Measurements from ENCODE around the gene SLC7A1. TPM values are rescaled to one million over a fixed set of nuclear protein-coding genes. Genes with fewer than 3 reads are reported as not detected.

Gene SLC7A1
- total RNA-seq, 1 donor from 2014 or later, result 115 TPM

DNA sequence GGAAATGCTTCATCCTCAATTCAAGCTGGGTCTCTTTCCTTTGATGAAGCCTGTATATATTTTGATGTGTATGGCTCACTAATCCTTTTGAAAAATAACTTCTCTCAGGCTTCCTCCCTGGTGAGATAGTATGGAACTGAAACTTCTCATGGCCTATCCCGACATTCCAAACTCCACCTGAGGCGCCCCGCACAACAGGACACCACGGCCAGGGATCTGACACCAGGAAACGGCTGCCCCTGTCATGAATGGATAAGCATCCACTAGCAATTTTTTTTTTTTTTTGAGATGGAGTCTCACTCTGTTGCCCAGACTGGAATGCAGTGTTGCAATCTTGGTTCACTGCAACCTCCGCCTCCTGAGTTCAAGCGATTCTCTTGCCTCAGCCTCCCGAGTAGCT, 16.4 kb downstream of the SLC7A1 start:
- FAIRE-seq (no peak), DNase-seq (ENCODE audit: low read depth) (no peak)
- peaks cover 89% of the 10 kb centered on the region for H4K20me1 ChIP-seq (ENCODE audit: insufficient read depth, low read length)
- H3K27me3 ChIP-seq (ENCODE audit: insufficient read depth, low read length), result no peaks in the 10 kb centered on the region
- H3K4me3 ChIP-seq (ENCODE audit: insufficient read depth, low read depth, low read length), result no peak overlapping the region
- peaks cover 5% of the 10 kb centered on the region for H3K36me3 ChIP-seq (ENCODE audit: insufficient read depth, low read length)
- Mint-ChIP-seq H3K4me1 (ENCODE audit: low read depth, unreplicated experiment) (peaks cover 67% of the 10 kb centered on the region), H3K27me3 (ENCODE audit: low read depth, unreplicated experiment) (no peaks in the 10 kb centered on the region), H3K27ac (ENCODE audit: unreplicated experiment) (peak overlapping the region; percentile 34), H3K4me3 (ENCODE audit: unreplicated experiment) (peak overlapping the region; percentile 20), H3K9me3 (ENCODE audit: unreplicated experiment) (no peaks in the 10 kb centered on the region), H3K36me3 (ENCODE audit: low read depth, unreplicated experiment) (peaks cover 19% of the 10 kb centered on the region)
- H3K27ac ChIP-seq (ENCODE audit: low read depth, low read length), result no peak overlapping the region
- no peaks in the 10 kb centered on the region for H3K9me3 ChIP-seq (ENCODE audit: insufficient read depth, low read depth, low read length)
- no peak overlapping the region for H2AFZ ChIP-seq (ENCODE audit: low read depth, low read length)
- peaks cover 43% of the 10 kb centered on the region for H3K4me1 ChIP-seq (ENCODE audit: insufficient read depth, low read length)
- H3K9ac ChIP-seq (ENCODE audit: low read length), result no peak overlapping the region
- peaks cover 100% of the 10 kb centered on the region for H3K79me2 ChIP-seq (ENCODE audit: insufficient read depth, low read length)
- no peak overlapping the region for H3K4me2 ChIP-seq (ENCODE audit: low read length)
- TF ChIP-seq CTCF (IDR thresholded peaks at IDR 0.05; ENCODE audit: insufficient read depth, low read depth, low read length), result no peak
- no peak for TF ChIP-seq EZH2 (IDR thresholded peaks at IDR 0.05; ENCODE audit: insufficient read depth, low read length)

- peaks cover 95% of the 10 kb centered on the region for H4K20me1 ChIP-seq (ENCODE audit: insufficient read depth, low read length)
- H3K79me2 ChIP-seq (ENCODE audit: insufficient read depth, low read length), result peaks cover 100% of the 10 kb centered on the region
- Mint-ChIP-seq H3K4me3 (ENCODE audit: unreplicated experiment) (no peak overlapping the region), H3K9me3 (ENCODE audit: unreplicated experiment) (no peaks in the 10 kb centered on the region), H3K36me3 (ENCODE audit: low read depth, unreplicated experiment) (peaks cover 22% of the 10 kb centered on the region), H3K27me3 (ENCODE audit: low read depth, unreplicated experiment) (no peaks in the 10 kb centered on the region), H3K4me1 (ENCODE audit: low read depth, unreplicated experiment) (peaks cover 63% of the 10 kb centered on the region), H3K27ac (ENCODE audit: unreplicated experiment) (no peak overlapping the region)
- H3K36me3 ChIP-seq (ENCODE audit: insufficient read depth, low read length), result peaks cover 5% of the 10 kb centered on the region
- H2AFZ ChIP-seq (ENCODE audit: low read depth, low read length), result no peak overlapping the region
- peaks cover 39% of the 10 kb centered on the region for H3K4me1 ChIP-seq (ENCODE audit: insufficient read depth, low read length)
- FAIRE-seq (no peak), DNase-seq (ENCODE audit: low read depth) (no peak)
- no peaks in the 10 kb centered on the region for H3K27me3 ChIP-seq (ENCODE audit: insufficient read depth, low read length)
- H3K4me3 ChIP-seq (ENCODE audit: insufficient read depth, low read depth, low read length), result no peak overlapping the region
- H3K9me3 ChIP-seq (ENCODE audit: insufficient read depth, low read depth, low read length), result no peaks in the 10 kb centered on the region
- TF ChIP-seq CTCF (IDR thresholded peaks at IDR 0.05; ENCODE audit: insufficient read depth, low read depth, low read length) (no peak), EZH2 (IDR thresholded peaks at IDR 0.05; ENCODE audit: insufficient read depth, low read length) (no peak)
- no peak overlapping the region for H3K27ac ChIP-seq (ENCODE audit: low read depth, low read length)
- no peak overlapping the region for H3K9ac ChIP-seq (ENCODE audit: low read length)
- no peak overlapping the region for H3K4me2 ChIP-seq (ENCODE audit: low read length)
Observed at GRCh38 chr13:29578300-29579085, 17.0 kb downstream of the SLC7A1 start.
